CD4-positive, alpha-beta memory T cell (primary cell): Measurements from ENCODE around the gene CHSY1. TPM values are rescaled to one million over a fixed set of nuclear protein-coding genes. Genes with fewer than 3 reads are reported as not detected.
"Not testable (repeated sequence)": the region's sequence is repeated elsewhere in the genome, so short reads cannot be mapped to it uniquely, and the experiment has no call there.

Experiments
- CTCF ChIA-PET: fragments of 350-600 bp; sonication (Branson Sonifier 250); formaldehyde crosslinking; loops from one replicate; lab custom pipeline; 2021; ENCODE audit warnings: inconsistent platforms; ENCODE audit not compliant: partially characterized antibody; lab: Charles Lee
- POLR2A ChIA-PET: fragments of 350-600 bp; sonication (Branson Sonifier 250); formaldehyde crosslinking; loops from one replicate; lab custom pipeline; 2021; ENCODE audit not compliant: partially characterized antibody; lab: Charles Lee
- DNase-seq, 5 donors: peaks; one replicate each; pipeline versions ENCODE4 v3.0.0 to v3.0.0-alpha.2; 2020 to 2022; ENCODE audit warnings: mixed read lengths in 1 of 5
- H3K27ac ChIP-seq: one replicate; pipeline ENCODE4 v1.7.0; 2013; ENCODE audit warnings: low read depth, low read length
- H3K27me3 ChIP-seq: 2 replicates; pipeline ENCODE4 v1.7.0; 2013; ENCODE audit warnings: mild to moderate bottlenecking, low read length, moderate library complexity; ENCODE audit not compliant: insufficient read depth
- H3K36me3 ChIP-seq: 2 replicates; pipeline ENCODE4 v1.7.0; 2013; ENCODE audit warnings: mild to moderate bottlenecking, low read length, moderate library complexity; ENCODE audit not compliant: insufficient read depth
- H3K4me1 ChIP-seq: 2 replicates; pipeline ENCODE4 v1.7.0; 2013; ENCODE audit warnings: mild to moderate bottlenecking, low read length, moderate library complexity; ENCODE audit not compliant: insufficient read depth
- H3K4me3 ChIP-seq, 2 donors: one replicate each; pipeline ENCODE4 v1.7.0; 2013; ENCODE audit warnings: low read length in 2 of 2, mild to moderate bottlenecking in 1 of 2
- H3K9me3 ChIP-seq, 2 donors: one replicate each; pipeline ENCODE4 v1.7.0; 2013; ENCODE audit warnings: low read length in 2 of 2, control low read depth in 1 of 2; ENCODE audit not compliant: control insufficient read depth in 1 of 2
- H3K27ac Mint-ChIP-seq, 7 donors: one replicate each; pipeline ENCODE4 v1.8.0; 2020 to 2021; ENCODE audit warnings: mixed read lengths in 7 of 7, mild to moderate bottlenecking in 6 of 7, inconsistent platforms in 3 of 7, moderate library complexity in 3 of 7
- H3K27me3 Mint-ChIP-seq, 2 donors: one replicate each; pipeline ENCODE4 v1.8.0; 2020 to 2021; ENCODE audit warnings: mixed read lengths in 2 of 2
- H3K36me3 Mint-ChIP-seq, 2 donors: one replicate each; pipeline ENCODE4 v1.8.0; 2020 to 2021; ENCODE audit warnings: mixed read lengths in 2 of 2, inconsistent platforms in 1 of 2, mild to moderate bottlenecking in 1 of 2
- H3K4me1 Mint-ChIP-seq, 4 donors: one replicate each; pipeline ENCODE4 v1.8.0; 2020 to 2021; ENCODE audit warnings: mixed read lengths in 4 of 4, mild to moderate bottlenecking in 1 of 4
- H3K4me3 Mint-ChIP-seq, 8 donors: one replicate each; pipeline ENCODE4 v1.8.0; 2020 to 2021; ENCODE audit warnings: mixed read lengths in 8 of 8, mild to moderate bottlenecking in 7 of 8, moderate library complexity in 6 of 8, inconsistent platforms in 3 of 8
- H3K9me3 Mint-ChIP-seq, 8 donors: one replicate each; pipeline ENCODE4 v1.8.0; 2020 to 2021; ENCODE audit warnings: mixed read lengths in 8 of 8, mild to moderate bottlenecking in 5 of 8, inconsistent platforms in 3 of 8, moderate library complexity in 1 of 8
- intact Hi-C: fragments of 100-400 bp; cut with micrococcal nuclease; formaldehyde crosslinking; loops from one replicate; pipeline ENCODE4 v1.15.1; 2023
- polyA plus RNA-seq, 2 donors: library from polyadenylated mRNA; unstranded; fragments of 300-500 nt; fragmentation: Illumina TruSeq; gene quantifications; one replicate each; pipeline ENCODE4 v1.2.3, GENCODE V29; 2021
- total RNA-seq, 2 experiments: library from RNA; stranded (reverse); gene quantifications; one replicate each; pipeline ENCODE4 v1.2.3, GENCODE V29; 2021

Gene CHSY1
- total and polyA plus RNA-seq, 4 experiments from 2014 or later, result 0.64 to 11.9 (median 6.9) TPM

GRCh38 chr15:101288905-101289513, 37.2 kb upstream of the CHSY1 start:
- Histone ChIP-seq H3K4me1 (peaks cover 45% of the 10 kb centered on the region), H3K27ac (no peak overlapping the region), H3K4me3 (no peak overlapping the region), H3K36me3 (peaks cover 36% of the 10 kb centered on the region), H3K27me3 (no peaks in the 10 kb centered on the region), H3K9me3 (no peaks in the 10 kb centered on the region)
- peak in 4 of 5 donors; percentile 62 to 67 (median 63) for DNase-seq
- CTCF ChIA-PET, result interaction anchor here (0.8 to 3.9 kb wide), 21 partner anchors 9 to 368 kb away, joined by 3 to 50 read pairs (median 4); no protein-coding TSS in a partner anchor
- intact Hi-C loops, result no loop called here
- Mint-ChIP-seq H3K4me1 (peaks cover 31 to 49% (median 41%) of the 10 kb centered on the region in 4 donors), H3K9me3 (no peaks in the 10 kb centered on the region), H3K4me3 (peak overlapping the region in 2 of 8 donors; percentile 57 to 70), H3K27me3 (no peaks in the 10 kb centered on the region), H3K27ac (peak overlapping the region; percentile 36 to 94 (median 79)), H3K36me3 (peaks cover 44 to 76% of the 10 kb centered on the region in 2 donors)
- POLR2A ChIA-PET, result interaction anchor here (1.5 to 2.4 kb wide), 2 partner anchors 351 to 353 kb away, joined by 4 to 5 read pairs; no protein-coding TSS in a partner anchor

- H3K27ac ChIP-seq, intact Hi-C loops: not testable (repeated sequence)
- POLR2A ChIA-PET, result interaction anchor here (1.0 kb wide), 1 partner anchor 9 kb away, joined by 4 read pairs; no protein-coding TSS in a partner anchor
These were observed 35.5 kb upstream of the CHSY1 start for GRCh38 chr15:101287342-101287741.

GRCh38 chr15:101286471-101287114, 34.7 kb upstream of the CHSY1 start:
- H3K27ac Mint-ChIP-seq, result peak overlapping the region in 3 of 7 donors; percentile 35 to 74 (median 63)
- H3K9me3 ChIP-seq, result no peaks in the 10 kb centered on the region
- H3K27me3 Mint-ChIP-seq, result no peaks in the 10 kb centered on the region
- POLR2A ChIA-PET, result interaction anchor here (3.1 kb wide), 1 partner anchor 8 kb away, joined by 15 read pairs; the partner anchor contains the start of gene SNRPA1
- H3K4me3 ChIP-seq, result no peak overlapping the region
- H3K4me1 ChIP-seq, result peaks cover 21% of the 10 kb centered on the region
- no peaks in the 10 kb centered on the region for H3K27me3 ChIP-seq
- no peaks in the 10 kb centered on the region for H3K9me3 Mint-ChIP-seq
- DNase-seq, result no peak
- no peak overlapping the region for H3K27ac ChIP-seq
- H3K4me3 Mint-ChIP-seq, result peak overlapping the region in 2 of 8 donors; percentile 33 to 35
- peaks cover 50% of the 10 kb centered on the region for H3K36me3 ChIP-seq
- peaks cover 16 to 27% (median 23%) of the 10 kb centered on the region in 4 donors for H3K4me1 Mint-ChIP-seq
- H3K36me3 Mint-ChIP-seq, result peaks cover 62 to 79% of the 10 kb centered on the region in 2 donors
- CTCF ChIA-PET, result interaction anchor here (1.3 to 1.9 kb wide), 3 partner anchors 11 to 369 kb away, joined by 4 to 6 read pairs (median 5); no protein-coding TSS in a partner anchor
- intact Hi-C loops, result no loop called here

More at GRCh38 chr15:101287342-101287741, 35.5 kb upstream of the CHSY1 start:
- not testable (repeated sequence) for H3K4me3 Mint-ChIP-seq, DNase-seq, H3K27me3 ChIP-seq, H3K4me3 ChIP-seq, H3K27me3 Mint-ChIP-seq, H3K9me3 Mint-ChIP-seq, H3K9me3 ChIP-seq
- Mint-ChIP-seq H3K36me3 (peaks cover 55 to 79% of the 10 kb centered on the region in 2 donors), H3K27ac (peak overlapping the region in 1 of 7 donors; percentile 18), H3K4me1 (peaks cover 21 to 35% (median 30%) of the 10 kb centered on the region in 4 donors)
- H3K4me1 ChIP-seq, result peaks cover 29% of the 10 kb centered on the region
- peaks cover 48% of the 10 kb centered on the region for H3K36me3 ChIP-seq
- CTCF ChIA-PET, result interaction anchor here (0.6 to 3.9 kb wide), 10 partner anchors 9 to 662 kb away, joined by 3 to 50 read pairs (median 11); no protein-coding TSS in a partner anchor

GRCh38 chr15:101283931-101284330, 32.1 kb upstream of the CHSY1 start:
- H3K4me1 Mint-ChIP-seq, result peaks cover 6 to 13% (median 9%) of the 10 kb centered on the region in 4 donors
- Histone ChIP-seq H3K27ac (no peak overlapping the region), H3K9me3 (no peaks in the 10 kb centered on the region), H3K4me3 (no peak overlapping the region), H3K4me1 (peaks cover 8% of the 10 kb centered on the region), H3K36me3 (peaks cover 67% of the 10 kb centered on the region), H3K27me3 (no peaks in the 10 kb centered on the region)
- H3K4me3 Mint-ChIP-seq, result no peak overlapping the region
- no peaks in the 10 kb centered on the region for H3K9me3 Mint-ChIP-seq
- H3K36me3 Mint-ChIP-seq, result peaks cover 57 to 78% of the 10 kb centered on the region in 2 donors
- intact Hi-C loops, result no loop called here
- DNase-seq, result no peak
- POLR2A ChIA-PET, result interaction anchor here (3.1 kb wide), 1 partner anchor 11 kb away, joined by 15 read pairs; the partner anchor contains the start of gene SNRPA1
- CTCF ChIA-PET, result interaction anchor here (1.8 kb wide), 1 partner anchor 10 kb away, joined by 4 read pairs; no protein-coding TSS in a partner anchor
- peak overlapping the region in 1 of 7 donors; percentile 24 for H3K27ac Mint-ChIP-seq
- no peaks in the 10 kb centered on the region for H3K27me3 Mint-ChIP-seq

GRCh38 chr15:101280007-101280406, 28.2 kb upstream of the CHSY1 start:
- Histone ChIP-seq H3K9me3 (no peaks in the 10 kb centered on the region), H3K36me3 (peaks cover 49% of the 10 kb centered on the region), H3K4me1 (peaks cover 25% of the 10 kb centered on the region), H3K27ac (no peak overlapping the region), H3K27me3 (no peaks in the 10 kb centered on the region), H3K4me3 (no peak overlapping the region)
- ChIA-PET POLR2A (interaction anchor here (2.7 kb wide), 1 partner anchor 15 kb away, joined by 11 read pairs; the partner anchor contains the start of gene SNRPA1), CTCF (interaction anchor here (1.2 to 2.3 kb wide), 3 partner anchors 9 to 15 kb away, joined by 4 to 7 read pairs (median 6); partner anchors contain the start of gene SNRPA1)
- H3K4me1 Mint-ChIP-seq, result peaks cover 8 to 34% (median 20%) of the 10 kb centered on the region in 4 donors
- no peak for DNase-seq
- intact Hi-C loops, result no loop called here
- H3K9me3 Mint-ChIP-seq, result no peaks in the 10 kb centered on the region
- peaks cover 31 to 68% of the 10 kb centered on the region in 2 donors for H3K36me3 Mint-ChIP-seq
- no peaks in the 10 kb centered on the region for H3K27me3 Mint-ChIP-seq
- no peak overlapping the region for H3K4me3 Mint-ChIP-seq
- peak overlapping the region in 1 of 7 donors; percentile 47 for H3K27ac Mint-ChIP-seq

GRCh38 chr15:101277943-101278564, 26.2 kb upstream of the CHSY1 start:
- ChIA-PET POLR2A (interaction anchor here (1.0 to 2.7 kb wide), 7 partner anchors 8 to 27 kb away, joined by 3 to 11 read pairs (median 4); partner anchors contain the start of genes CHSY1 and SNRPA1), CTCF (interaction anchor here (0.8 to 1.6 kb wide), 5 partner anchors 11 to 30 kb away, joined by 3 to 13 read pairs (median 4); partner anchors contain the start of gene SNRPA1)
- H3K27me3 ChIP-seq, result no peaks in the 10 kb centered on the region
- no peak for DNase-seq
- H3K9me3 Mint-ChIP-seq, result no peaks in the 10 kb centered on the region
- peaks cover 25% of the 10 kb centered on the region for H3K4me1 ChIP-seq
- peaks cover 53% of the 10 kb centered on the region for H3K36me3 ChIP-seq
- intact Hi-C loops, result loop anchor here (1.0 kb wide), 1 partner anchor 16 kb away; no protein-coding TSS in a partner anchor
- peaks cover 39 to 76% of the 10 kb centered on the region in 2 donors for H3K36me3 Mint-ChIP-seq
- H3K4me1 Mint-ChIP-seq, result peaks cover 11 to 43% (median 21%) of the 10 kb centered on the region in 4 donors
- H3K4me3 ChIP-seq, result peak overlapping the region in 1 of 2 donors; percentile 93
- H3K9me3 ChIP-seq, result no peaks in the 10 kb centered on the region
- peak overlapping the region; percentile 89 to 96 (median 92) for H3K27ac Mint-ChIP-seq
- peak overlapping the region; percentile 89 for H3K27ac ChIP-seq
- H3K4me3 Mint-ChIP-seq, result peak overlapping the region; percentile 83 to 97 (median 91)
- no peaks in the 10 kb centered on the region for H3K27me3 Mint-ChIP-seq
